ENCODE measurements around the gene PDHX.
A peak's percentile ranks its signal among the peaks of the same experiment; 100 is the strongest.
"Not testable (repeated sequence)": the region's sequence is repeated elsewhere in the genome, so short reads cannot be mapped to it uniquely, and the experiment has no call there.

The PDHX gene

GRCh38 chr11:35017528-35018342 is 101.3 kb downstream of the PDHX start:
- DNase-seq (ENCODE audit: low spot score) = no peak

GRCh38 chr11:35021589-35021988 is 105.2 kb downstream of the PDHX start:
- no peak for DNase-seq (ENCODE audit: low spot score)

- not testable (repeated sequence) for DNase-seq (ENCODE audit: low spot score)
Observed at GRCh38 chr11:35023940-35024339, 107.5 kb downstream of the PDHX start.

GRCh38 chr11:35028007-35028406 is 111.6 kb downstream of the PDHX start:
- not testable (repeated sequence) for DNase-seq (ENCODE audit: low spot score)

- DNase-seq (ENCODE audit: low spot score) = no peak
Observed at GRCh38 chr11:35029979-35030682, 113.7 kb downstream of the PDHX start.

GRCh38 chr11:35030716-35031213 is 114.3 kb downstream of the PDHX start:
- DNase-seq (ENCODE audit: low spot score) = no peak

- no peak for DNase-seq (ENCODE audit: low spot score)
Observed at GRCh38 chr11:35031346-35031745, 114.9 kb downstream of the PDHX start.

GRCh38 chr11:35031867-35032266 is 115.4 kb downstream of the PDHX start:
- no peak for DNase-seq (ENCODE audit: low spot score)

- no peak for DNase-seq (ENCODE audit: low spot score)
Observed at GRCh38 chr11:35033011-35033410, 116.6 kb downstream of the PDHX start.

- DNase-seq (ENCODE audit: low spot score) = no peak
Observed at GRCh38 chr11:35034401-35034800, 118.0 kb downstream of the PDHX start.

GRCh38 chr11:35035894-35036408 is 119.5 kb downstream of the PDHX start:
- DNase-seq (ENCODE audit: low spot score) = no peak

- DNase-seq (ENCODE audit: low spot score) = no peak
Observed at GRCh38 chr11:35036639-35037038, 120.2 kb downstream of the PDHX start.

GRCh38 chr11:35038211-35038928 is 122.0 kb downstream of the PDHX start:
- DNase-seq (ENCODE audit: low spot score) = peak; percentile 16

- DNase-seq (ENCODE audit: low spot score) = no peak
Observed at GRCh38 chr11:35039076-35039475, 122.7 kb downstream of the PDHX start.

GRCh38 chr11:35040221-35040942 is 124.0 kb downstream of the PDHX start:
- peak; percentile 40 for DNase-seq (ENCODE audit: low spot score)

- DNase-seq (ENCODE audit: low spot score) = no peak
Observed at GRCh38 chr11:35041070-35041554, 124.7 kb downstream of the PDHX start.

GRCh38 chr11:35042224-35042623 is 125.8 kb downstream of the PDHX start:
- DNase-seq (ENCODE audit: low spot score) = no peak

- DNase-seq (ENCODE audit: low spot score) = no peak
Observed at GRCh38 chr11:35042913-35043312, 126.5 kb downstream of the PDHX start.

GRCh38 chr11:35043936-35044335 is 127.5 kb downstream of the PDHX start:
- DNase-seq (ENCODE audit: low spot score) = no peak

GRCh38 chr11:35045236-35045820 is 128.9 kb downstream of the PDHX start:
- peak; percentile 49 for DNase-seq (ENCODE audit: low spot score)

All from germinal center (tissue), 1 donor.